ENCODE results near the gene TNS3. TPM values are rescaled to one million over a fixed set of nuclear protein-coding genes. Genes with fewer than 3 reads are reported as not detected.
"Not testable (repeated sequence)": the region's sequence is repeated elsewhere in the genome, so short reads cannot be mapped to it uniquely, and the experiment has no call there.

The TNS3 gene
- total and polyA plus RNA-seq, 5 donors from 2014 or later: 1.4 TPM; not detected in 4

- Histone ChIP-seq H3K4me3 (ENCODE audit: low read depth, low read length) (no peak overlapping the region), H3K4me1 (ENCODE audit: control insufficient read depth, insufficient read depth, low read length, poor library complexity, severe bottlenecking) (no peaks in the 10 kb centered on the region), H3K27ac (ENCODE audit: insufficient read depth, low read length, poor library complexity, severe bottlenecking) (no peak overlapping the region), H3K36me3 (ENCODE audit: control insufficient read depth, insufficient read depth, low read length) (no peaks in the 10 kb centered on the region), H3K27me3 (ENCODE audit: control insufficient read depth, insufficient read depth, low read length) (no peaks in the 10 kb centered on the region), H3K9me3 (ENCODE audit: control insufficient read depth in 2 of 2, low read length in 2 of 2) (no peaks in the 10 kb centered on the region)
- no peak overlapping the region for H3K4me3 Mint-ChIP-seq
- no peaks in the 10 kb centered on the region for H3K4me1 Mint-ChIP-seq
- H3K27me3 Mint-ChIP-seq: peaks cover 14% of the 10 kb centered on the region
- peaks cover 0 to 3% (median 0%) of the 10 kb centered on the region in 7 donors for H3K9me3 Mint-ChIP-seq
- DNase-seq: no peak
- ATAC-seq (ENCODE audit: low read depth in 2 of 2): no peak
- H3K36me3 Mint-ChIP-seq: no peaks in the 10 kb centered on the region
- H3K27ac Mint-ChIP-seq: no peak overlapping the region
Measured at GRCh38 chr7:47588704-47589225, 6.9 kb upstream of the TNS3 start.

DNA sequence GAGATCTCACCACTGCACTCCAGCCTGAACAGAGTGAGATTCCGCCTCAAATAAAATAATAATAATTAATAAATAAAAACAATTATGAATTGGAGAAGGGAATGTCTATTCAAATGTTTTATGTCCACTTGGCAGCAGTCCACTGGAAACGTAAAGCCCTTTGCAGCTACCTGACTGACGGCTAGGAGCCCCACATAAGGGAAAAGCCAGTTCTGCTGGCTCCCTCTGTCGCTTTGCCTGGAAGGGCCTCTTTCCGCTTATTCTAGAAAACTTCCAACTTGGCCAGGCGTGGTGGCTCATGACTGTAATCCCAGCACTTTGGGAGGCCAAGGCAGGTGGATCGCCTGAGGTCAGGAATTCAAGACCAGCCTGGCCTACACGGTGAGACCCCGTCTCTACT lies 6.1 kb upstream of the TNS3 start:
- Mint-ChIP-seq H3K4me3 (no peak overlapping the region), H3K9me3 (peaks cover 0 to 3% (median 0%) of the 10 kb centered on the region in 7 donors), H3K27ac (no peak overlapping the region), H3K4me1 (no peaks in the 10 kb centered on the region), H3K27me3 (peaks cover 18% of the 10 kb centered on the region), H3K36me3 (no peaks in the 10 kb centered on the region)
- Histone ChIP-seq H3K4me3 (ENCODE audit: low read depth, low read length) (no peak overlapping the region), H3K4me1 (ENCODE audit: control insufficient read depth, insufficient read depth, low read length, poor library complexity, severe bottlenecking) (no peaks in the 10 kb centered on the region), H3K9me3 (ENCODE audit: control insufficient read depth in 2 of 2, low read length in 2 of 2) (no peaks in the 10 kb centered on the region), H3K27ac (ENCODE audit: insufficient read depth, low read length, poor library complexity, severe bottlenecking) (no peak overlapping the region), H3K36me3 (ENCODE audit: control insufficient read depth, insufficient read depth, low read length) (no peaks in the 10 kb centered on the region), H3K27me3 (ENCODE audit: control insufficient read depth, insufficient read depth, low read length) (no peaks in the 10 kb centered on the region)
- DNase-seq (no peak), ATAC-seq (ENCODE audit: low read depth in 2 of 2) (no peak)

DNA sequence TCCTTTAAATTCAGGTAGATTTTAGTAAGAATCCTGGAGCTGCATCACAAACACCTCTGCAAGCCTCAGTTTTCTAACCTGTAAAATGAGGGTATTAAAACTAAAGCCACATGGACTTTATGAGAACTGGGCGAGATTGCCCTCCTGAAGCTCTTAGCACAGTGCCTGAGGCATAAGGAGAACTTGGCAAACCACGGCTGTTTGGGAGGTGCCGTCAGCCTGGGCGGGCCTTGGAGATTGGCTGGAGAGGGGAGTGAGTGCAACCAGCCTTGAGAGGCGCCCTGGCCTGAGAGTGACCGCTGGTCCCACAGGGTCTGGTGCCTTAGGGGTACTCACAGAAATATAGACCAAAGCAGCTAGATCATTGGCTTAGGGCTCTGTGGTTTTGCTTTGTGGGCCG lies 5.4 kb upstream of the TNS3 start:
- no peaks in the 10 kb centered on the region for H3K36me3 ChIP-seq (ENCODE audit: control insufficient read depth, insufficient read depth, low read length)
- Mint-ChIP-seq H3K4me1 (no peaks in the 10 kb centered on the region), H3K27me3 (peaks cover 23% of the 10 kb centered on the region), H3K36me3 (no peaks in the 10 kb centered on the region), H3K9me3 (peaks cover 0 to 3% (median 0%) of the 10 kb centered on the region in 7 donors), H3K27ac (no peak overlapping the region), H3K4me3 (no peak overlapping the region)
- no peak overlapping the region for H3K27ac ChIP-seq (ENCODE audit: insufficient read depth, low read length, poor library complexity, severe bottlenecking)
- H3K27me3 ChIP-seq (ENCODE audit: control insufficient read depth, insufficient read depth, low read length): peaks cover 4% of the 10 kb centered on the region
- H3K4me3 ChIP-seq (ENCODE audit: low read depth, low read length): no peak overlapping the region
- H3K4me1 ChIP-seq (ENCODE audit: control insufficient read depth, insufficient read depth, low read length, poor library complexity, severe bottlenecking): no peaks in the 10 kb centered on the region
- ATAC-seq (ENCODE audit: low read depth in 2 of 2) (no peak), DNase-seq (no peak)
- no peaks in the 10 kb centered on the region for H3K9me3 ChIP-seq (ENCODE audit: control insufficient read depth in 2 of 2, low read length in 2 of 2)

DNA sequence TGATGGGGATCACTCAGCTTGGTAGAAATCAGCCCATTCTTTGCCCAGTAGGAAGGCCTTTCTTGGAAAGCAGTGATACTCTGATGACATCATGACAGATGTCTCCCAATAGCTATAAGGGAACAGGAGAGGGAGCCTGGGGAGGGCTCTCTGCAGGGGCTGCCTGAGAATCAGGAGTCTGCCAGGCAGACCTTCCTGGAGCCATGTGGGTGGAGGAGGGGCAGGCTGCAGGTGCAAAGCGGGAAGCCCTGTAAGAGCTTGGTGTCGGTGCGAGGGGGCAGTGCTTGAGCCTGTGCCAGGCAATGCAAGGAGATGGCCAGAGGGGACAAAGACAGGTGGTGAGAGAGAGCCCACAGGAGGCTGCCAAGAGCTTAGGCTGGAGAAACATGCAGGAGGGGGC lies 5.0 kb upstream of the TNS3 start:
- H3K4me1 Mint-ChIP-seq: no peaks in the 10 kb centered on the region
- H3K9me3 ChIP-seq (ENCODE audit: control insufficient read depth in 2 of 2, low read length in 2 of 2): no peaks in the 10 kb centered on the region
- H3K4me1 ChIP-seq (ENCODE audit: control insufficient read depth, insufficient read depth, low read length, poor library complexity, severe bottlenecking): no peaks in the 10 kb centered on the region
- H3K27ac Mint-ChIP-seq: peak overlapping the region in 1 of 3 donors; percentile 92
- no peaks in the 10 kb centered on the region for H3K36me3 ChIP-seq (ENCODE audit: control insufficient read depth, insufficient read depth, low read length)
- no peaks in the 10 kb centered on the region for H3K36me3 Mint-ChIP-seq
- H3K9me3 Mint-ChIP-seq: peaks cover 0 to 3% (median 0%) of the 10 kb centered on the region in 7 donors
- H3K27me3 Mint-ChIP-seq: peaks cover 24% of the 10 kb centered on the region
- ATAC-seq (ENCODE audit: low read depth in 2 of 2) (no peak), DNase-seq (no peak)
- H3K27ac ChIP-seq (ENCODE audit: insufficient read depth, low read length, poor library complexity, severe bottlenecking): no peak overlapping the region
- H3K4me3 Mint-ChIP-seq: no peak overlapping the region
- H3K27me3 ChIP-seq (ENCODE audit: control insufficient read depth, insufficient read depth, low read length): peaks cover 5% of the 10 kb centered on the region
- H3K4me3 ChIP-seq (ENCODE audit: low read depth, low read length): no peak overlapping the region

DNA sequence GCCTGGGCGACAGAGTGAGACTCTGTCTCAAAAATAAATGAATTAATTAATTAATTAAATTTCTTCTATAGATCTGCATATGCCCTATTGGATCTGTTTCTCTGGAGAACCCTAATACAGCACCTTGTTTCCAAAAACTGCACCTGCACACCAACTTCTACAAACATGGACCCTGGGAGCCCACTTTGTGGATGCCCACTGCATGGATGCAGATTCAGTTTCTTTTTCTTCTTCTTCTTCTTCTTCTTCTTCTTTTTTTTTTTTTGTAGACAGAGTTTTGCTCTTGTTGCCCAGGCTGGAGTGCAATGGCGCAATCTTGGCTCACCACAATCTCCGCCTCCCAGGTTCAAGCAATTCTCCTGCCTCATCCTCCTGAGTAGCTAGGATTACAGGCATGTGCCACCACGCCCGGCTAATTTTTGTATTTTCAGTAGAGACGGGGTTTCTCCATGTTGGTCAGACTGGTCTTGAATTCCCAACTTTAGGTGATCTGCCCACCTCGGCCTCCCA lies 4.3 kb upstream of the TNS3 start:
- H3K4me1 ChIP-seq (ENCODE audit: control insufficient read depth, insufficient read depth, low read length, poor library complexity, severe bottlenecking); H3K4me3 ChIP-seq (ENCODE audit: low read depth, low read length); H3K27me3 ChIP-seq (ENCODE audit: control insufficient read depth, insufficient read depth, low read length); H3K36me3 ChIP-seq (ENCODE audit: control insufficient read depth, insufficient read depth, low read length); H3K4me3 Mint-ChIP-seq; H3K36me3 Mint-ChIP-seq; DNase-seq; H3K4me1 Mint-ChIP-seq; H3K27ac ChIP-seq (ENCODE audit: insufficient read depth, low read length, poor library complexity, severe bottlenecking); ATAC-seq (ENCODE audit: low read depth in 2 of 2); H3K9me3 ChIP-seq (ENCODE audit: control insufficient read depth in 2 of 2, low read length in 2 of 2); H3K27ac Mint-ChIP-seq; H3K9me3 Mint-ChIP-seq: not testable (repeated sequence)
- peaks cover 24% of the 10 kb centered on the region for H3K27me3 Mint-ChIP-seq

GRCh38 chr7:47584536-47584895 lies 2.6 kb upstream of the TNS3 start:
- H3K27me3 Mint-ChIP-seq: peaks cover 38% of the 10 kb centered on the region
- Histone ChIP-seq H3K4me1 (ENCODE audit: control insufficient read depth, insufficient read depth, low read length, poor library complexity, severe bottlenecking) (no peaks in the 10 kb centered on the region), H3K4me3 (ENCODE audit: low read depth, low read length) (no peak overlapping the region), H3K36me3 (ENCODE audit: control insufficient read depth, insufficient read depth, low read length) (no peaks in the 10 kb centered on the region), H3K27me3 (ENCODE audit: control insufficient read depth, insufficient read depth, low read length) (peaks cover 5% of the 10 kb centered on the region), H3K27ac (ENCODE audit: insufficient read depth, low read length, poor library complexity, severe bottlenecking) (no peak overlapping the region), H3K9me3 (ENCODE audit: control insufficient read depth in 2 of 2, low read length in 2 of 2) (no peaks in the 10 kb centered on the region)
- no peaks in the 10 kb centered on the region for H3K4me1 Mint-ChIP-seq
- H3K36me3 Mint-ChIP-seq: no peaks in the 10 kb centered on the region
- DNase-seq: no peak
- no peak overlapping the region for H3K4me3 Mint-ChIP-seq
- ATAC-seq (ENCODE audit: low read depth in 2 of 2): no peak
- H3K27ac Mint-ChIP-seq: no peak overlapping the region
- peaks cover 0 to 3% (median 0%) of the 10 kb centered on the region in 7 donors for H3K9me3 Mint-ChIP-seq

DNA sequence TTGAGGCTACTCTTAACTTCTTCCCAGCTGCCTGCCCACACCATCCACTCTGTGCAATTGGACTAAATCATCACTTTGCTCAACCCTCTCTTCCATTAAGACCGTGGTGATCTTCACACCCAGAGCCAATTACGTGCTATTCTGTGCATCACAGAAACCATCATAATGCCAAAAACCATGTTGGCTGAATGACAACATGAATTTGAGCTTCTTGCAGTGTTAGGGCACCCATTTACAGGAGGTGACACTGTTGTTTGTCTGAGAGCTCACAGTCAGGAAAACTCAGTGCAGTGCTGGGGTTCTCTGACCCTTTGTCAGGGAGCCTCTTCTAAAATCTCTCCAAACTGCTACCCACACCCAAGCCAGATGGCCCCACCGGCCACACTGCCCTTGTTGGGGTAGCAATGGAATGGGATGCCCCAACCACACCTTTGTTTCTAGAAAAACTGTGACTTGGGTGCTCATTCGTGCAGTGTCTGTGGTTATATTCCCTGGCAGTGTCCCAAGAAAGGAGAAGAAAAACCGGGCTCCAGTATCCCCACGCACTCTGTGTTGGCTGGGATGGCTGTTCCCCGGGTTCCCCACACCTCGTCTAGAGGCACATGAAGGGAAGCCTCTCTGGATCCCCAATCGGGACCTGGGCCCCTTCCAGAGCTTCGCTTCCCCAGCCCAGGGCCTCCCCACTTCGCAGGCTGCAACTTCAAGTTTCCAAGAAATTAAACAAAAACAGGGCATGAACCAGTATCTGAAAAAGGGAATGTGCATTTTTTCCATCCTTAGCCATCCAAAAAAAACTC lies 2.0 kb upstream of the TNS3 start:
- H3K4me3 Mint-ChIP-seq: no peak overlapping the region
- no peaks in the 10 kb centered on the region for H3K36me3 ChIP-seq (ENCODE audit: control insufficient read depth, insufficient read depth, low read length)
- DNase-seq: no peak
- H3K27me3 ChIP-seq (ENCODE audit: control insufficient read depth, insufficient read depth, low read length): peaks cover 5% of the 10 kb centered on the region
- peaks cover 0 to 3% (median 0%) of the 10 kb centered on the region in 7 donors for H3K9me3 Mint-ChIP-seq
- no peaks in the 10 kb centered on the region for H3K36me3 Mint-ChIP-seq
- H3K4me3 ChIP-seq (ENCODE audit: low read depth, low read length): no peak overlapping the region
- H3K9me3 ChIP-seq (ENCODE audit: control insufficient read depth in 2 of 2, low read length in 2 of 2): no peaks in the 10 kb centered on the region
- no peak overlapping the region for H3K27ac Mint-ChIP-seq
- H3K27ac ChIP-seq (ENCODE audit: insufficient read depth, low read length, poor library complexity, severe bottlenecking): no peak overlapping the region
- H3K4me1 ChIP-seq (ENCODE audit: control insufficient read depth, insufficient read depth, low read length, poor library complexity, severe bottlenecking): no peaks in the 10 kb centered on the region
- H3K27me3 Mint-ChIP-seq: peaks cover 38% of the 10 kb centered on the region
- no peak for ATAC-seq (ENCODE audit: low read depth in 2 of 2)
- H3K4me1 Mint-ChIP-seq: no peaks in the 10 kb centered on the region

All from CD4-positive, CD25-positive, alpha-beta regulatory T cell (primary cell).